IPS-18c (cell line): ENCODE measurements around the gene CTNND2.

Experiments used
- H3K4me3 ChIP-seq: 2 replicates; pipeline ENCODE4 v1.7.0; 2013; ENCODE audit warnings: low read depth, mild to moderate bottlenecking, low read length, moderate library complexity; ENCODE audit not compliant: insufficient read depth
- H3K9me3 ChIP-seq: one replicate; pipeline ENCODE4 v1.6.1; 2013; ENCODE audit warnings: mild to moderate bottlenecking, low read length, moderate library complexity; ENCODE audit not compliant: control insufficient read depth, insufficient read depth

CTNND2 gene

GRCh38 chr5:11733840-11734192 lies 170.4 kb downstream of the CTNND2 start:
- H3K4me3 ChIP-seq, result no peak overlapping the region
- H3K9me3 ChIP-seq, result no peaks in the 10 kb centered on the region

- Histone ChIP-seq H3K9me3 (no peaks in the 10 kb centered on the region), H3K4me3 (no peak overlapping the region)
Observed at GRCh38 chr5:11733185-11733839, 170.9 kb downstream of the CTNND2 start.

- H3K9me3 ChIP-seq, result no peaks in the 10 kb centered on the region
- no peak overlapping the region for H3K4me3 ChIP-seq
Observed at GRCh38 chr5:11724940-11725339, 179.3 kb downstream of the CTNND2 start.

- Histone ChIP-seq H3K9me3 (no peaks in the 10 kb centered on the region), H3K4me3 (no peak overlapping the region)
Observed at GRCh38 chr5:11719888-11720481, 184.3 kb downstream of the CTNND2 start.

DNA sequence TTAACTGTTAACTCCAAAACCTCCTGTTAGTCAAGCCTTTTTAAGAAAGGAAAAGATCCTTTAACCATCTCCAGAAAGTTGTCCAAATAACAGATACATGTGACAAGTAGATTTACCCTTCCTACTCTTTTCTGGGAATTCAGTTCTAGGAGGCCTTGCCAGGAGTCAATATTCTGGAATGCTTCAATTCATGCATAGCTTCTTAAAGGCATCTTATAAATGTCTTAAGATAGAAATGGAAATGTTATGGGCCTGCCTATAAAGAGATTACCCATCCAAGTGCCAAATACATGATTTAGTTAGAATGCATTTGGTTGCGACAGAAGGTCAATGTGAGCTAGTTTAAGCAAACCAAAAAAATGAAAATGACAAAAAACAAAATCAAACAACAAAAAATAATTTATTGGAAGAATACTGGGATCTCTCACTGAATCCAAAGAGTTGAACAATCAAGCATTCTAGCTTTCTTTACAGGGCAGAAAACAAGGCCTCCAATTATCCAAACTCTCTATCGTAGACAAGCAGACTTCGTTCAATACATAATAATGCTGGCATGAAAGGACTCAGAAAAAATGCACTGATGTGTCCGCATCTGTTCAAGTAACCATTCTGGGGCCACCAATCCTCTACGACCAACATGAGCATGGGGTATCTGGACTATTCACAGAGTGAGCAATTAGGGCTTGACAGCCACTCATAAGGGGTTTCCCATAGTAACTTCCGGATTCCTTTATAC lies 188.6 kb downstream of the CTNND2 start:
- Histone ChIP-seq H3K9me3 (no peaks in the 10 kb centered on the region), H3K4me3 (no peak overlapping the region)

GRCh38 chr5:11711932-11712331 lies 192.3 kb downstream of the CTNND2 start:
- Histone ChIP-seq H3K9me3 (peaks cover 2% of the 10 kb centered on the region), H3K4me3 (no peak overlapping the region)

DNA sequence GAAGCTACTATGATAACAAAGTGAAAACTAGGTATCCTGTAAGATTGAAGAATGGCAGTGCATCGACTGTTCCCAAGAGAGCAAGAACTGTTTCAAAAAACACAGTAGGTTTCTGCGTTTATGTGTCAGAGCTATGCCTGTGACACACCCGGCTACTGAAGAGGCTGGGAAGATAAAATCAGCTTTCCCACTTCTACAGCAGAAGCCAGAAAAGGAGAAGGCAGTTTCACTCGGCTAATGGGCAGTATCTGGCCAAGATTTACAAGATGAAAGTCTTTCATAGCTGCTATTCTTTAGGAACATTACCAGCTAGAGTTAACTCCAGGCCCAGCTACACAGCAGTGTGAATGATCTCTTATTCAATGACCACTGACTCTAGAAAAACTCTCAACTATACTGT lies 195.2 kb downstream of the CTNND2 start:
- H3K4me3 ChIP-seq, result no peak overlapping the region
- peaks cover 2% of the 10 kb centered on the region for H3K9me3 ChIP-seq

- Histone ChIP-seq H3K4me3 (no peak overlapping the region), H3K9me3 (no peaks in the 10 kb centered on the region)
Observed at GRCh38 chr5:11704916-11705315, 199.3 kb downstream of the CTNND2 start.

DNA sequence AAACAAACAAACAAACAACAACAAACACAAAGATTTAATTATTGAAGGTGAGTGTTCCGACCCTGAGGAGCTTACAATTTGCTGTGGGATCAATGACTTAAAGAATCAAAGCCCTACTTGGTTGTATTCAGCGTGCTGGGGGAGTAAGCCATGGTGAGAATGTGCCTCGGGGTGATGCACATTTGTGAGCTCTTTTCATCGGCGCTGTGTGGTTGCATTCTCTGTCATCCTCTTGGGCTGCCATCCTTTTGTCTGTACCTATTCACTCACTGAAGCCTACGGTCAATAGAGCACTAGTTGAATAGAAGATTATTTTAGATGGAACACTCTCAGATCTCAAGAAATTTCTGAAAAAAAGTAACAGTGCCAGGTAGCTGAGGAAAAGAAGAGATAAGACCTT lies 203.9 kb downstream of the CTNND2 start:
- H3K4me3 ChIP-seq, result no peak overlapping the region
- H3K9me3 ChIP-seq, result no peaks in the 10 kb centered on the region

- Histone ChIP-seq H3K4me3 (no peak overlapping the region), H3K9me3 (no peaks in the 10 kb centered on the region)
Observed at GRCh38 chr5:11692636-11693035, 211.6 kb downstream of the CTNND2 start.

- H3K9me3 ChIP-seq, result no peaks in the 10 kb centered on the region
- H3K4me3 ChIP-seq, result no peak overlapping the region
Observed at GRCh38 chr5:11687498-11687897, 216.7 kb downstream of the CTNND2 start.

GRCh38 chr5:11684607-11685006 lies 219.6 kb downstream of the CTNND2 start:
- no peaks in the 10 kb centered on the region for H3K9me3 ChIP-seq
- no peak overlapping the region for H3K4me3 ChIP-seq

- Histone ChIP-seq H3K4me3 (no peak overlapping the region), H3K9me3 (no peaks in the 10 kb centered on the region)
Observed at GRCh38 chr5:11683666-11684065, 220.6 kb downstream of the CTNND2 start.

DNA sequence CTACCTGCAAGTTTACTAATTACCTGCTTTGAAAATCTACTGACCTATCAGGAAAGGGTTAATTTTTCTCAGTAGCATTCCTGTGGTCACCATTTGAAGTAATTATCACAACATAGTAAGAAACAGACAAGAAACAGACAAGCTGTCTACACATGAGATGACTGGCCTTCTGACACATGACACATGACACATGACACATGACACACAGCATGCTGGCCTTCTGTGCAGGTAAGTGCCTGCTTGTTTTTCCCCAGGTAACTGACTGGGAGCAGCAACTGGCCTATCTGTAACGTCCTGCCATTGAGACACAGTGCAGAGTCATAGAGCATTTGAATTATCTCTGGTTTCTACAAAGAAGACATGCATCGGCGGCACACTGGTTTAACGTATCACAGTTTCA lies 222.4 kb downstream of the CTNND2 start:
- H3K9me3 ChIP-seq, result no peaks in the 10 kb centered on the region
- H3K4me3 ChIP-seq, result no peak overlapping the region

- Histone ChIP-seq H3K9me3 (no peaks in the 10 kb centered on the region), H3K4me3 (no peak overlapping the region)
Observed at GRCh38 chr5:11679676-11680075, 224.6 kb downstream of the CTNND2 start.

DNA sequence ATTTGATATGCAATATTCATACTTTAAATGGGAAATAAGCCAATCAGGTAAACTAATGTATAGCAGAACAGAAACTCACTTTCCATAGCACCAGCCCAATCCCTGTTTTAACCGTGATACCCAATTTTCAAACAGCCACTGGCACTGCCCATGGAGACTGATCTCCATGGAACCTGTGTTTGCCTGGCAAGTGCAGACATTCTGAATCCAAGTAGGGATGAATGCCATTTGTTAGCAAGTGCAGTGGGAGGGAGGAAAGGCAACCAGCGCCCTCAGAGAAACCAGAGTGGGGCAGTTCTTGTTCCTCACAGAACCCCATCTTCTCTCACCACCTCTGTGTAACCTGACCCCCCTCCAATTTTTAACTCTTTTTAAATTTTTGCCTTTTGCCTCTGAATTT lies 229.1 kb downstream of the CTNND2 start:
- Histone ChIP-seq H3K4me3 (no peak overlapping the region), H3K9me3 (no peaks in the 10 kb centered on the region)

DNA sequence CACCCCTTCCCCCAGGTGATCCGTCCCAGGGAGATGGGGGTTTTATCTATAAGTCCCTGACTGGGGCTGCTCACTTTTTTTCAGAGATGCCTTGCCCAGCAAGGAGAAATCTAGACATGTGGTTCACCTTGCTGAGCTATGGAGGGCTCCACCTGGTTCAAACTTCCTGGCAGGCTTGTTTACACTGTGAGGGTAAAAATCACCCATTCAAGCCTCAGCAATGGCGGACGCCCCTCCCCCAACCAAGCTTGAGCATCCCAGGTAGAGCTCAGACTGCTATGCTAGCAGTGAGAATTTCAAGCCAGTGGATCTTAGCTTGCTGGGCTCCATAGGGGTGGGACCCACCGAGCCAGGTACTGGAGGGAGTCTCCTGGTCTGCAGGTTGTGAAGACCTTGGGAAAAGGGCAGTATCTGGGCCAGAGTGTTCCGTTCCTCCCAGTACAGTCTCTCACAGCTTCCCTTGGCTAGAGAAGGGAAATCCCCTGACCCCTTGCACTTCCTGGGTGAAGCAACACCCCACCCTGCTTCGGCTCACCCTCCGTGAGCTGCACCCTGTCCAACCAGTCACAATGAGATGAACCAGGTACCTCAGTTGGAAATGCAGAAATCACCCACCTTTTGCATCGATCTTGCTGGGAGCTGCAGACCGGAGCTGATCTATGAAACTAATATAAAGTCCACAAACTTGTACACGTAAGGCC lies 231.7 kb downstream of the CTNND2 start:
- Histone ChIP-seq H3K9me3 (peaks cover 3% of the 10 kb centered on the region), H3K4me3 (no peak overlapping the region)

DNA sequence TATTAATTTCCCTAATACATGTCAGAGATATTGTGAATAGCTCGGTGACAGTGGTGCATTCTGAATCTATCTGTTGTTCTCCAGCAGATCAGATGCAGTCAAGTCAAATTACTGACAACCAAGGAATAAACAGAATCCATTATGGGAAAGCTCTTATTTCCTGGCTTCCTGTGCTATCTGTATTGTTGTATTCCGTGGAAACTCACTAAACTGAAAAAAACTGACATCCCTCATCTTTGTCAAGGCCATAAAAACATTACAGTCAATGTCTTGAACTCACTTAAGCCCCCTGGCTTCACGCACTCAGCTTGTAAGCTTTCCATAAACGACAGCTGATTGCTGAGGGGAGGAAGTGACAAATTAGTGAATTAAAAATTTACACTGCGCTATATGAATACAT lies 245.9 kb downstream of the CTNND2 start:
- H3K9me3 ChIP-seq, result no peaks in the 10 kb centered on the region
- no peak overlapping the region for H3K4me3 ChIP-seq
